Measurements from ENCODE around the gene ENC1.
"Not testable (repeated sequence)": the region's sequence is repeated elsewhere in the genome, so short reads cannot be mapped to it uniquely, and the experiment has no call there.

Gene ENC1, protein sequence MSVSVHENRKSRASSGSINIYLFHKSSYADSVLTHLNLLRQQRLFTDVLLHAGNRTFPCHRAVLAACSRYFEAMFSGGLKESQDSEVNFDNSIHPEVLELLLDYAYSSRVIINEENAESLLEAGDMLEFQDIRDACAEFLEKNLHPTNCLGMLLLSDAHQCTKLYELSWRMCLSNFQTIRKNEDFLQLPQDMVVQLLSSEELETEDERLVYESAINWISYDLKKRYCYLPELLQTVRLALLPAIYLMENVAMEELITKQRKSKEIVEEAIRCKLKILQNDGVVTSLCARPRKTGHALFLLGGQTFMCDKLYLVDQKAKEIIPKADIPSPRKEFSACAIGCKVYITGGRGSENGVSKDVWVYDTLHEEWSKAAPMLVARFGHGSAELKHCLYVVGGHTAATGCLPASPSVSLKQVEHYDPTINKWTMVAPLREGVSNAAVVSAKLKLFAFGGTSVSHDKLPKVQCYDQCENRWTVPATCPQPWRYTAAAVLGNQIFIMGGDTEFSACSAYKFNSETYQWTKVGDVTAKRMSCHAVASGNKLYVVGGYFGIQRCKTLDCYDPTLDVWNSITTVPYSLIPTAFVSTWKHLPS

GRCh38 chr5:74640450-74640953 is at the start of gene ENC1:
ENC1 (minus strand) TSS chr5:74640728; CDS start chr5:74636485, 4,243 bp downstream.
- DNase-seq: peak; percentile 94

- DNase-seq: no peak
Observed at GRCh38 chr5:74686962-74687751, 46.6 kb upstream of the ENC1 start.

DNA sequence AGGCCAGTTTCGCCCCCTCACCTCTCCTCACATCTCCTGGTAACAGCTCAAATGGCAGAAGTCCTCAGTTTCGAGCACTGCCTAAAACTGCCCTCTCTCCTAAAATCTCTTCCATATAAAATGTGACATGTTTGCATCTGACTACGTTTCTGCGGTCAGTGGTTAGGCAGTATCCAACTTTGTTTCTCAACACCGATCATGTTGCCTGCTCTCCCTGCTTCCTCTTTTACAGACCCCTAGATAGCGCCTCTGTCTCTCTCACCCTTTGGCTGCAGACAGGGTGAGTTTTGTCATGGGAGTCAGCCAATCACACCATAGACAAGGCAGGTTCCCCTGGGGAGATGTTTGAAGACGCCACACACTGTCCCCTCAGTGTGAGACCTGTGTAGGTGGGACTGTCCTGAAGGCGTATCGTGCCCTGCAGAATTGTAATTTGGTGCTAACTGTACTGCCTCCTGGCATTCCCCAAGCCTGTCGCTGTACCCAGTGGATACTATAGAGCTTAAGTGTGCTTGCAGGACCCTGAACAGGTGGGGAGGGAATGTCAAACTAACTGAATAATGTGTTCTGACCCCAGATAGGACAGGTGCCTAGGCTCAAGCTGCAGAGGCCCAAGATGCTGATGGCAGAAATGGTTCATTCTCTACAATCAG is 45.6 kb upstream of the ENC1 start:
- DNase-seq: peak; percentile 26

DNA sequence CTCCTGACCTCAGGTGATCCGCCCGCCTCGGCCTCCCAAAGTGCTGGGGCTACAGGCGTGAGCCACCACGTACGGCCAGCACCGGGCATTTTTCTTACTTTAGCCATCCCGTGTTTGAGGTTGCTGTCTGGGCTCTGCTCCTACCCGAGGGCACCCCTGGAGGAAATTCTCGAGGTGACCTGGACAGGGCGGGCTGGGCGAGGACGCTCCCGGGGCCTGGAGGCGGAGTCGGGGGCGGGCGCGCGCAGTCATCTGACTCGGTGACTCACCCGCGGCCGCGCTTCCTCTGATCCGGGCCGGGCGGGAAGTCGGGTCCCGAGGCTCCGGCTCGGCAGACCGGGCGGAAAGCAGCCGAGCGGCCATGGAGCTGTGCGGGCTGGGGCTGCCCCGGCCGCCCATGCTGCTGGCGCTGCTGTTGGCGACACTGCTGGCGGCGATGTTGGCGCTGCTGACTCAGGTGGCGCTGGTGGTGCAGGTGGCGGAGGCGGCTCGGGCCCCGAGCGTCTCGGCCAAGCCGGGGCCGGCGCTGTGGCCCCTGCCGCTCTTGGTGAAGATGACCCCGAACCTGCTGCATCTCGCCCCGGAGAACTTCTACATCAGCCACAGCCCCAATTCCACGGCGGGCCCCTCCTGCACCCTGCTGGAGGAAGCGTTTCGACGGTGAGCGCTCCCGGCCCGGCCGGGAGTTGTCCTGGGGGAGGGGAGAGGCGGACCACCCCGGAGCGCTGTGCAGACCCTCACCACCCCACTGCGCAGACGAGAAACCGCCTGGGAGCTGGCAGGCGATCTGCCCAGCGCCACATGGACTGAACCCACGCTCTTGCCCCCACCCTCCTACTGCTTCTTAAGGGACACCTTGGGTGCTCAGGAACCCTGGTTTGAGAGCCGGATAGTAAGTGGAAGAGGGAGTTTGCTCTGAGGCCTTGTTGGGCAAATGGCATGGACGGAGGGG is 44.6 kb upstream of the ENC1 start, which contains the start of gene HEXB:
HEXB (plus strand) TSS at position 334 of the 952 bp plus-strand sequence; CDS start at position 362, 28 bp downstream.
- DNase-seq: peak; percentile 89

GRCh38 chr5:74679966-74680365 is 39.4 kb upstream of the ENC1 start:
- no peak for DNase-seq

DNA sequence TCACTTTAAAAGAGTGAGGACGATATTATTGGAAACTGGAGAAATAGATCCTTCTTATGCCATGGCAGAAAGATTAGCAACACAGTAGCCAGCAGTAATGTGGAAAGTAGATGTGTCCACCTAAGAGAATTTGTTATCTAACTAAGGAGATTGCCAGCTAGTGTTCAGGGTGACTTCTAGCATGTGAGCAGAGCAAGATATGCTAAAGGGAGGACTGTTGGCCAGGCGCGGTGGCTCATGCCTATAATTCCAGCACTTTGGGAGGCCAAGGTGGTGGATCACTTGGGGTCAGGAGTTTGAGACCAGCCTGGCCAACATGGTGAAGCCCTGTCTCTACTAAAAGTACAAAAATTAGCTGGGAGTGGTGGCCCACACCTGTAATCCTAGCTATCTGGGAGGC is 38.8 kb upstream of the ENC1 start:
- DNase-seq: not testable (repeated sequence)

DNA sequence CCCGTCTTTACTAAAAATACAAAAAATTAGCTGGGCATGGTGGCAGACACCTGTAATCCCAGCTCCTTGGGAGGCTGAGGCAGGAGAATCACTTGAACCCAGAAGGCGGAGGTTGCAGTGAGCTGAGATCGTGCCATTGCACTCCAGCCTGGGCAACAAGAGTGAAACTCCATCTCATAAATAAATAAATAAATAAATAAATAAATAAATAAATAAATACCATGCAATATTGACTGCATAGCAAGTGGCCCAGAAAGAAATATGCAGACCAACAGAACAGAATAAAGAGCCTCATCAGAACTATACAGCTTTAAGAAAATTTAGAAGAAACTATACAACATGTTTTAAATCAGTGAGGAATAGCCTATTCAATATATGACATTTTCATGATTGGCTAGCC is 37.6 kb upstream of the ENC1 start:
- not testable (repeated sequence) for DNase-seq

DNA sequence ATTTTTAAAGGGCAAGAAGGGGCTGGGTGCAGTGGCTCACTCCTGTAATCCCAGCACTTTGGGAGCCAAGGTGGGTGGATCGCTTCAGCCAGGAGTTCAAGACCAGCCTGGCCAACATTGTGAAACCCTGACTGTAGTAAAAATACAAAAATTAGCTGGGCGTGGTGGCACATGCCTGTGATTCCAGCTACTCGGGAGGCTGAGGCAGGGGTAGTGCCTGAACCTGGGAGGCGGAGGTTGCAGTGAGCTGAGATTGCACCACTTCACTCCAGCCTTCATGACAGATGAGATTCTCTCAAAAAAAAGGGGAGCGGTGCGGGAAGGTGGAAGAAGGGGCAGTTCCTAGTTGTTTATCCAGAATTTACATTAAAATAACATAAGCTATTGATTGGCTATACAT is 35.9 kb upstream of the ENC1 start:
- not testable (repeated sequence) for DNase-seq

DNA sequence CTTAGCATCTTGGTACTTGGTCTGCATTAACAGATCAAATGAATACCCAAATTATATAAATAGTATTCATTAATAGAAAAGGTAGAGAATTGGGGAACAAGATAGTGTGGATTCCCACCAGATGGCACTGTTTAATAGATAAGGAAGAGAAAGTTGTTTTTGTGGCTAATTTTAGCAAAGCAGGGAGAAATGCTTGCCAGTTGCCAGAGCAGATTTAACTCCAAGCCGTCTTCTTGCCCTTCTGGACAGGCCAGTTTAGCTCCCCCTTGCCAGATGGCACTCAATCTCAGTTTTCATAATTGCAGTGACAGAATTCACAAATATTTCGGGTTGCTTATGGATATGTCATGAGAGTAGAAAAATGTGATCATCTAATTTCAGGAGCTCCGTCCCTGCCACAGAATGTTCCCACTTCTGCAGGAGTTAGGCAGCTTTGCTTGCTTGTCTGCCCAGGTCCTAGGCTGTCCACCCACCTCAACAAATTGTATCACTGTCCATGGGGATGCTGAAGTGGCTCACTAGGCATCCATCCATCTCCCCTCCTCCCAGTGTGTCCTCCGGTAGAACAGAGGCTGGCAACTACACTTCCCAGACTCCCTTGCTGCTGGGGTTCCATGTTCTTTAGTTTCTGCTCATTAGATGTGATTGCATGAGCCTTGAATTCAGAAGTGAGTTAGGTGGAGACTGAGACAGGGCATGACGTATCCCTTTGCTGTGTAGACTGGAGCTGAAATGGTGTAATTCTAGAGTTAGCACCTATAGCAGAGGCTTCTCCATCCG is 32.7 kb upstream of the ENC1 start:
- peak; percentile 28 for DNase-seq

GRCh38 chr5:74672215-74672877 is 31.8 kb upstream of the ENC1 start:
- DNase-seq: no peak

DNA sequence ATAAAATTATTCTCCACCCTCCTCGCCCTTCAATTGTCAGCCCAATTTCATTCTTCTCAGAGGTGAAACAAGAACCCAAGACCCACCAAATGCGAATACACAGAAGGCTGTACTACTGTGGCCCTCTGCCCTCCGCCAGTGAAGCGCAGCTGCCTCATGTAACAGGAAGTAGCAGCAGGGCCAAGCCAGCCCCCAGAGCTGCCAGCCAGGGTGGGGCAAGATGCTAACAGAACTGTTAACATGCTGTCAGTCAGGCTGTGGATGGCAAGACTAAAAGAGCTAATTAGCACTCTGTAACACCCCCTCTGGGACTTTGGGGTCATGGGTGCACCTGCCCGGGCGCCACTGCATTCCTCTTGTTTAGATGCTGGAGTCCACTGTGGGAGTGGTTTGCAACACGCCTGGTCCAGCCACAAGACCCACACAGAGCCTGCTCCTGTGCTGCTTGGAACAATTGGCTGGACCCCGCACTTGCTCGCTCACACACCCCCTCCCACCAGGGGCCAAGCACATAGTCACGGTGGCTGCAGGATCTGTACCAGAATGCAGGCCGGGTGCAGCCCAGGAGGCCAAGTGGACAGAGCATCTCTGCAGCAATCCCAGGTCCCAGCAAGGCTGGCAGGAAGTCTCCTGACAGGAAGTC is 30.0 kb upstream of the ENC1 start:
- no peak for DNase-seq

DNA sequence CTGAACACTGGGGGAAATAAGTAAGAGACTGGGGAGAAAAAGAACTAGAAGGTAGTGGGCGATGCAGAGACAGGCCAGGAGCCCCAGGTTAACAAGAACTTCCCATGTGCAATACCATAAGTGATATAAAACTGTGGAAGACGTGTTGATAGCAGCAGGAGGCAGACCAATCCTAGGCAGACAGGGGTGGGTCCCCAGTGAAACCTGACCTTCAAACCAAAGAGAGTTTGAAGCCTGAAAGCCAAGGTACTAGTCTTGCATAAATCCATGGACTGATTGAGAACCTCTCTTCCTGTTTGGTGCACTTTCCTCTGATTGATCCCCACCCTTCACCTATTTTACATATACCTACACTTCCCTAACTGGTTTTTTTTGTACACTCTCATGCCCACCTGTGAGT is 29.3 kb upstream of the ENC1 start:
- DNase-seq: no peak

DNA sequence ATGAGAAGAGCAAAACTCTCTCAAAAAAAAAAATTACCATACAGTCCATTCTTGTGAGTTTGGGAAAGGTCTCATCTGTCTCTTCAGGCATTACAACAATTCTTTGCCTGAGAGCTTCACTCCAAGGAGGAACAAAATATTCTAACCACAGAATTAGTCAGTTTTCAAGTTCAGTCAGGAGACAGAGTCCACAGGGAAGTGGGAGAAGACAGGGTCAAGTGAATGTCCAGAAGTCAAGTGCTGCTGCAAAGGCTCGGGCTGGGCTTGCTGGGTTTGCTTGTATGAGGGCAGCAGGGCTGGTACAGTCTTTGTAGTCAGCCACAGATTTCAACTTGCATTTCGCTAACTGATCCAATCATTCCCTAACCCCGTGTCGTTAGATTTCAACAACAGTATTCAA is 26.9 kb upstream of the ENC1 start:
- no peak for DNase-seq

GRCh38 chr5:74665816-74666215 is 25.3 kb upstream of the ENC1 start:
- no peak for DNase-seq

DNA sequence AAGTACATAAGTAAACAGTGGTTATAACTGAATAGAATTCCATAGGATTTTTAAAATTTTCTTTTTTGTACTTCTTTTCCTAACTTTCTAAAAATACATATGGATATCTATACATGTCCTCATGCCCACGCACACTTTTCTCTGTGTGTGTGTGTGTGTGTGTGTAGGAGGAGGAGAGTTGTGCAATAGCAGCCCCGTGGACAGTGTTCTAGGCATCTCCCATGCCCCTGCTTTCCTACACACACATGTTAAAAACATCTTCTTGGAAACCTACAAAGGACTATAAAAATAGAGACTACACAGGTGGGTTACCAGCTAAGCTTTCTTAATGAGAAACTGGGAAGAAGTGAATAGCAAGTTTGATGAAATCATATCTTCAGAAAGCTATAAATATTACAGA is 24.7 kb upstream of the ENC1 start:
- no peak for DNase-seq

DNA sequence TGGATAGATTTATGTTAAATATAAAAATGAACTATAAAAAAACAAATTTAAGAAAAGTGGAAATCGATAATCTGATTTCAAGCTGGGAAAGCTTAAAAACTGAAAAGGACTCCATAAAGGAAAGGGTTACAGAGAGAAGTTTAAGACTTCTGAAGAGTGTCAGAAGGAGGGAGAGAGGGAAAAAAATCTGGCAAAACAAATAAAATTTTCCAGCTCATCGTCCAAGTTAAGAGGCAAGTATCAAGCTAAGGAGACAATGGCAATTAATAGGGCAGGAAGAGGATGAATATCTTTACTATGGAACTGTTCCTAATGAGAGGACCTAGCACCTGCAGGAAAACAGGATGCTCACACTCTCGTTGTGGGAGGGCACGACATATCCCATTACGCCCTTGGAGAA is 24.0 kb upstream of the ENC1 start:
- no peak for DNase-seq

- no peak for DNase-seq
Observed at GRCh38 chr5:74660873-74661272, 20.3 kb upstream of the ENC1 start.

- DNase-seq: no peak
Observed at GRCh38 chr5:74660140-74660539, 19.6 kb upstream of the ENC1 start.

- DNase-seq: no peak
Observed at GRCh38 chr5:74659172-74659571, 18.6 kb upstream of the ENC1 start.

- DNase-seq: peak; percentile 24
Observed at GRCh38 chr5:74657165-74657564, 16.6 kb upstream of the ENC1 start.

Data from retina (tissue), 1 donor.